Natural killer cell treated with Interleukin-12 subunit alpha and Interleukin-12 subunit beta and Interleukin-15 and Interleukin-18, amount 100 ng/mL, for 72 hours (primary cell): ENCODE data around the gene MAPRE3. TPM values are rescaled to one million over a fixed set of nuclear protein-coding genes. Genes with fewer than 3 reads are reported as not detected.
"Not testable (repeated sequence)": the region's sequence is repeated elsewhere in the genome, so short reads cannot be mapped to it uniquely, and the experiment has no call there.

Experiments used
- ATAC-seq, 2 donors: fragments of 150-1000 bp; cut with Tn5 transposase in 1 of 2; sonication (Bioruptor Pico), chemical (Tn5 transposase) in 1 of 2; 2 replicates each; pipeline ENCODE4 v1.10.0; 2021
- DNase-seq: peaks from one replicate; pipeline ENCODE4 v3.0.0; 2022; ENCODE audit warnings: low spot score
- H3K27ac Mint-ChIP-seq, 2 donors: 1 replicate in 1 of 2; 2 replicates in 1 of 2; pipeline ENCODE4 v1.8.0; 2022; ENCODE audit warnings: mixed read lengths in 2 of 2, mild to moderate bottlenecking in 1 of 2, moderate library complexity in 1 of 2
- H3K27me3 Mint-ChIP-seq, 2 donors: 1 replicate in 1 of 2; 2 replicates in 1 of 2; pipeline ENCODE4 v1.8.0; 2022; ENCODE audit warnings: mixed read lengths in 2 of 2
- H3K36me3 Mint-ChIP-seq: one replicate; pipeline ENCODE4 v1.8.0; 2022; ENCODE audit warnings: mixed read lengths
- H3K4me1 Mint-ChIP-seq, 2 donors: 1 replicate in 1 of 2; 2 replicates in 1 of 2; pipeline ENCODE4 v1.8.0; 2022; ENCODE audit warnings: low read depth in 2 of 2, mixed read lengths in 2 of 2, mild to moderate bottlenecking in 1 of 2
- H3K4me3 Mint-ChIP-seq: one replicate; pipeline ENCODE4 v1.8.0; 2022; ENCODE audit warnings: mixed read lengths
- H3K9me3 Mint-ChIP-seq: 2 replicates; pipeline ENCODE4 v1.8.0; 2022; ENCODE audit warnings: mixed read lengths
- total RNA-seq, 2 donors: library from RNA; stranded (reverse); gene quantifications; one replicate each; pipeline ENCODE4 v1.2.3, GENCODE V29; 2022

The MAPRE3 gene
- total RNA-seq: 10 to 100 TPM in 1 of 2 donors, 1 to 10 TPM in 1; 5.7 to 10.0 TPM

- H3K36me3 Mint-ChIP-seq: no peaks in the 10 kb centered on the region
- peak within 1 kb of the TSS; percentile 24 to 86 for H3K27ac Mint-ChIP-seq
- DNase-seq (peak; percentile 88), ATAC-seq (peak; percentile 93 to 96)
- peaks cover 26 to 29% of the 10 kb centered on the region in 2 donors for H3K4me1 Mint-ChIP-seq
- peaks cover 23 to 25% of the 10 kb centered on the region in 2 donors for H3K27me3 Mint-ChIP-seq
- H3K4me3 Mint-ChIP-seq: peak within 1 kb of the TSS; percentile 83
- no peaks in the 10 kb centered on the region for H3K9me3 Mint-ChIP-seq
These were observed at the start of gene MAPRE3 for GRCh38 chr2:26970244-26970927. TSS of gene MAPRE3 (plus strand) at chr2:26970637. CDS start at chr2:27022219, 51,582 bp downstream.

- no peak overlapping the region for H3K27ac Mint-ChIP-seq
- no peaks in the 10 kb centered on the region for H3K36me3 Mint-ChIP-seq
- no peak overlapping the region for H3K4me3 Mint-ChIP-seq
- H3K9me3 Mint-ChIP-seq: no peaks in the 10 kb centered on the region
- H3K4me1 Mint-ChIP-seq: no peaks in the 10 kb centered on the region
- DNase-seq (no peak), ATAC-seq (no peak)
- peaks cover 14 to 25% of the 10 kb centered on the region in 2 donors for H3K27me3 Mint-ChIP-seq
These were observed 49.1 kb upstream of the MAPRE3 start for GRCh38 chr2:26921323-26921722.

- peaks cover 14 to 25% of the 10 kb centered on the region in 2 donors for H3K27me3 Mint-ChIP-seq
- H3K4me1 Mint-ChIP-seq: no peaks in the 10 kb centered on the region
- DNase-seq: no peak
- H3K27ac Mint-ChIP-seq: no peak overlapping the region
- no peaks in the 10 kb centered on the region for H3K9me3 Mint-ChIP-seq
- H3K36me3 Mint-ChIP-seq: no peaks in the 10 kb centered on the region
- no peak for ATAC-seq
- no peak overlapping the region for H3K4me3 Mint-ChIP-seq
These were observed 47.8 kb upstream of the MAPRE3 start for GRCh38 chr2:26922405-26923188.

DNA sequence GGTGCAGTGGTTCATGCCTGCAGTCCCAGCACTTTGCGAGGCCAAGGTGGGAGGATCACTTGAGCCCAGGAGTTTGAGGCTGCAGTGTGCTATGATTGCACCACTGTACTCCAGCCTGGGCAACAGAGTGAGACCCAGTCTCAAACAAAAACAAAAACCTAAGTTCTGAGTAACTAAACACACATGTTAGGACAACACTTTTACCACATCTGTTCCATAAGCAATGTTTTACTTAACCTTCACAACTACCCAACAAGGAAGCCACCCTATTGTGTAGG lies 47.3 kb upstream of the MAPRE3 start:
- not testable (repeated sequence) for H3K36me3 Mint-ChIP-seq, DNase-seq, H3K9me3 Mint-ChIP-seq, ATAC-seq, H3K4me1 Mint-ChIP-seq, H3K27ac Mint-ChIP-seq, H3K4me3 Mint-ChIP-seq
- H3K27me3 Mint-ChIP-seq: peaks cover 14 to 25% of the 10 kb centered on the region in 2 donors

- H3K9me3 Mint-ChIP-seq: no peaks in the 10 kb centered on the region
- no peak overlapping the region for H3K27ac Mint-ChIP-seq
- H3K4me3 Mint-ChIP-seq: no peak overlapping the region
- no peak for ATAC-seq
- no peaks in the 10 kb centered on the region for H3K4me1 Mint-ChIP-seq
- peaks cover 16 to 25% of the 10 kb centered on the region in 2 donors for H3K27me3 Mint-ChIP-seq
- DNase-seq: no peak
- no peaks in the 10 kb centered on the region for H3K36me3 Mint-ChIP-seq
These were observed 45.7 kb upstream of the MAPRE3 start for GRCh38 chr2:26924731-26925099.

DNA sequence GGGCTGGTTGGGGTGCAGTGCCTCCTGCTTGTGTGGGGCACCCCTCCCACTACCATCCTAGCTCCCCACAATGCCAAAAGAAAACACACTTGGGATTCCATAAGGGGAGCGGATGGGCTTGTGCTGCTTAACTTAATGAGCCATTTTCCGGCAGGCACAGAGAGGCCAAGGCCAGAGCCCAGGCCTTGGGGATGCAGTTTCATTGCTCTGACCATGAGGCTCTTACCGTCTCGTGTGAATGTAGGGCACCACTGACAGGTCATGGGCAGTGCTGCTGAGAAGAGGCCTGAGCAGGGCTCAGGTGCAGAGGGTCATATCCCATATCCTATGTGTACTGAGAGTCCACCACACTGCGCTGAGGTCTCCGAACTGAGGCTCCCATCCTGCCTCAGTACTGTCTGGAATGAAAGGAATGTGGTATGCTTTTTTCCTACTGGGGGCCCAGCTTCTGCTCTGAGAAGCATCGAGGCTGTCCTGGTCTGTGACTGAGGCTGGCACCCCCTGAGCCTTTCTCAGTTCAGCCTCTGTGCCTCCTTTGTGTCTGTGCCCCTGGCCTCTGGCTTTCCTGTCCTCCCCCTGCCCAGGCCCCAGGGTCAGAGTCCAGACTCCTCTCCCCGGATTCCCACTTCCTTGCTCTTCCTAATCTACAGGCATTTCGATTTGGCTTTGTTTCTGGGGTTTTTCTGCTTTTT lies 45.2 kb upstream of the MAPRE3 start:
- no peaks in the 10 kb centered on the region for H3K4me1 Mint-ChIP-seq
- no peaks in the 10 kb centered on the region for H3K9me3 Mint-ChIP-seq
- no peak for DNase-seq
- no peak overlapping the region for H3K4me3 Mint-ChIP-seq
- H3K27me3 Mint-ChIP-seq: peaks cover 16 to 25% of the 10 kb centered on the region in 2 donors
- ATAC-seq: peak in 1 of 2 donors; percentile 28
- no peak overlapping the region for H3K27ac Mint-ChIP-seq
- no peaks in the 10 kb centered on the region for H3K36me3 Mint-ChIP-seq

GRCh38 chr2:26927221-26927620 lies 43.2 kb upstream of the MAPRE3 start:
- no peak for DNase-seq
- Mint-ChIP-seq H3K9me3 (no peaks in the 10 kb centered on the region), H3K4me3 (no peak overlapping the region), H3K4me1 (no peaks in the 10 kb centered on the region), H3K27me3 (peaks cover 9 to 17% of the 10 kb centered on the region in 2 donors), H3K36me3 (no peaks in the 10 kb centered on the region), H3K27ac (no peak overlapping the region)
- no peak for ATAC-seq

- Mint-ChIP-seq H3K4me3 (no peak overlapping the region), H3K36me3 (no peaks in the 10 kb centered on the region), H3K9me3 (no peaks in the 10 kb centered on the region), H3K27me3 (peaks cover 11 to 17% of the 10 kb centered on the region in 2 donors), H3K27ac (no peak overlapping the region), H3K4me1 (no peaks in the 10 kb centered on the region)
- DNase-seq (no peak), ATAC-seq (peak in 1 of 2 donors; percentile 26)
These were observed 37.5 kb upstream of the MAPRE3 start for GRCh38 chr2:26932974-26933373.

DNA sequence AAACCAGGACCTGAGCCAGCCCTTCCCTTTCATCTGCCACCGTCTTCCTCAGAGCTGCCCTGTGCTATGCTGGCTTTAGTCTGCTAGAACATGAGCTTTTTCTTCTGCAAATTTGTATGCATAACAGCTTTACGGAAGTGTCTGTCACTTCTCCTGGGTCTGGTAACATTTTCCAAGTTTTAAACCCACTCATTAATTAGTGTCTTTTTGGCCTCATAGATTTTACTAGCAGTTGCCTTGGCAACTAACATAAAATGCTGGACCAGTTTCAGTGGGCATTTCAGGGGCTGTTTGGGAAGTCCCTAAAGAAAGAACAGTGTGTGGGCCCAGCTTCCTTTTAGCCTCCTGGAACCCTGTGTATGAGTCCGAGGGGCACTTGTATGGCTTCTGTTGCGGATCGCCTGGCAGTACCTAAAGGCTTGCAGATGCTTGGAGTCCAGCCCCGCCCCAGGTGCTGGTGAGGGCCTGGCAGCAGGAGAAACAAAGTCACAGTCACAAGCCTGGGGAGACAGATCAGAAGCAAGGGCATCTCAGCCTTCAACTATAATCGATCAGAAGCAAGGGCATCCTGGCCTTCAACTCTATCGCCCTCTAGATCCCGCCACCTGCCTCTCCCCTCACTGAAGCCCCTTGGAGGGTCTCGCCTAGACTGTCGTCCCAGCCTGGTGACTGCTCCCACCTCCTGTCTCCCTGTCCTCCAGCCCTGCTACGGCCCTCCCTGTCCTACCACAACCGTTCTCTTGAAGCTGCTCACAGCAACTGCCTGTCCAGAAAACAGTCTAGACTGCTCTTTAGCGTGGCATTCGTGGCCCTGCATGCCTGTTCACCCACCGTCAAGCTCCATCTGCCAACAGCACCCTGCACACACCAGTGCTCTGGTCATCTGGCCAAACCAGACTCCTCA lies 36.8 kb upstream of the MAPRE3 start:
- Mint-ChIP-seq H3K4me1 (no peaks in the 10 kb centered on the region), H3K27me3 (peaks cover 11 to 17% of the 10 kb centered on the region in 2 donors), H3K27ac (no peak overlapping the region), H3K9me3 (no peaks in the 10 kb centered on the region), H3K4me3 (no peak overlapping the region), H3K36me3 (no peaks in the 10 kb centered on the region)
- no peak for DNase-seq
- ATAC-seq: peak; percentile 17 to 26

GRCh38 chr2:26934335-26934724 lies 36.1 kb upstream of the MAPRE3 start:
- no peaks in the 10 kb centered on the region for H3K9me3 Mint-ChIP-seq
- DNase-seq: no peak
- peaks cover 13 to 17% of the 10 kb centered on the region in 2 donors for H3K27me3 Mint-ChIP-seq
- H3K36me3 Mint-ChIP-seq: no peaks in the 10 kb centered on the region
- ATAC-seq: no peak
- H3K4me3 Mint-ChIP-seq: no peak overlapping the region
- no peaks in the 10 kb centered on the region for H3K4me1 Mint-ChIP-seq
- no peak overlapping the region for H3K27ac Mint-ChIP-seq

DNA sequence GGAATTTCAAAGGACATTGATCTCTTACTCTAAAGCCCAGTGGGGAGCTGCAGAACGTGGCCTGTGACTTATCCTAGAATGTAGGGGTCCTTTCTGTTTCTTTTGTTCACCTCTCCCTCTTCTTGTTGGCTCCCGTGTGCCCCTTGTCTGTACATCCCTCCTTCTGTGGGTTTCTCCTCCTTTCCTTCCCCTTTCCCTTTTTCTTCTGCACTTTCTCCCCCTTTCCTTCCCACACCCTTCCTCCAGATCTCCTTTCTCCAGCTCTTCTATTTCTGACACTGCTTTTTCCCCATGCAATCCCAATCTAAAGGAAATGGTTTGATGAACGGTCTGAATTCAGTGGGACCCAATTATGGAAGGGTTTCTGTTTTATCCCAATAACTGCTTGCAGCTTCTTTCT lies 35.5 kb upstream of the MAPRE3 start:
- no peak for DNase-seq

GRCh38 chr2:26936855-26937254 lies 33.6 kb upstream of the MAPRE3 start:
- ATAC-seq (no peak), DNase-seq (no peak)
- Mint-ChIP-seq H3K36me3 (no peaks in the 10 kb centered on the region), H3K4me1 (no peaks in the 10 kb centered on the region), H3K4me3 (no peak overlapping the region), H3K9me3 (no peaks in the 10 kb centered on the region), H3K27ac (no peak overlapping the region), H3K27me3 (peaks cover 11 to 16% of the 10 kb centered on the region in 2 donors)

More for the DNA sequence above, 35.5 kb upstream of the MAPRE3 start:
- Mint-ChIP-seq H3K4me3 (no peak overlapping the region), H3K27me3 (peaks cover 11 to 17% of the 10 kb centered on the region in 2 donors), H3K9me3 (no peaks in the 10 kb centered on the region), H3K27ac (no peak overlapping the region), H3K4me1 (no peaks in the 10 kb centered on the region), H3K36me3 (no peaks in the 10 kb centered on the region)
- no peak for ATAC-seq

DNA sequence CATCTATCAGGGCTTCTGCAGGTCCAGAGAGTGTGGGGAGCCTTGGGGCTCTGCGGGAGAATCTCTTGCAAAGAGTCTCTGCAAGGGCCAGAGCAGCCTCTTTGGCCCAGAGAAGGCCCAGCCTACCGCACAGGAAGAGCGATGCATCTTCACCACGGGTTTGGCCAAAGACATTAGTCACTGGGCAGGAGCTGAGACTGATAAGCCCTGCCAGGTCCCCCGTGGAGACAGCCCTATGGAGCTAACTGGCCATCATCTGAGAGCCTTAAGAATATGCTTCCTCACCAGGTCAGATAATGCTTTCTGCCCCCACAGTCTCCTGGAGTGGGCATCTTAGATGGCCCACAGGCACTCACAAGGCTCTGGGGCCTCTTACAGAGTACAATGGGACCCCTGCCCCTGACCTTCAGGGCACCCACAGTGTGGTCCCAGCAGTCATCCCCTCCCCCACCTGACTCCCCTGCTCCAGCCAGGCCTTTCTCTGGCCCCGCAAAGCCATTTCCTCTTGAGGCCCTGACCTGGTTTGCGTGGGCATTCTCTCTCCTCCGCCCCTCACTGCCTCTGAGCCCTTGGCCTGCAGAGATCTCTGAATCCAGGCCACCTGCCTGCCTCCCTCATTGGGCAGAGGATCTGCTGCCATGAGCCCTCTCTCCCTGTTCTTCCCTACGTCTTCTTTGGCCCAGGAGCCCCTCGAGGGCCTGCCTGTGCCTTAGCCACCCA lies 31.9 kb upstream of the MAPRE3 start:
- Mint-ChIP-seq H3K27ac (no peak overlapping the region), H3K4me3 (no peak overlapping the region), H3K9me3 (no peaks in the 10 kb centered on the region), H3K4me1 (no peaks in the 10 kb centered on the region), H3K36me3 (no peaks in the 10 kb centered on the region), H3K27me3 (peaks cover 10 to 14% of the 10 kb centered on the region in 2 donors)
- no peak for DNase-seq
- ATAC-seq: no peak
